NCI-H146 (cell line): ENCODE data around the gene CLEC20A.

Source experiments
- DNase-seq: peaks from one replicate; lab custom pipeline; 2025; lab: John Stamatoyannopoulos, UW

The CLEC20A gene

DNA sequence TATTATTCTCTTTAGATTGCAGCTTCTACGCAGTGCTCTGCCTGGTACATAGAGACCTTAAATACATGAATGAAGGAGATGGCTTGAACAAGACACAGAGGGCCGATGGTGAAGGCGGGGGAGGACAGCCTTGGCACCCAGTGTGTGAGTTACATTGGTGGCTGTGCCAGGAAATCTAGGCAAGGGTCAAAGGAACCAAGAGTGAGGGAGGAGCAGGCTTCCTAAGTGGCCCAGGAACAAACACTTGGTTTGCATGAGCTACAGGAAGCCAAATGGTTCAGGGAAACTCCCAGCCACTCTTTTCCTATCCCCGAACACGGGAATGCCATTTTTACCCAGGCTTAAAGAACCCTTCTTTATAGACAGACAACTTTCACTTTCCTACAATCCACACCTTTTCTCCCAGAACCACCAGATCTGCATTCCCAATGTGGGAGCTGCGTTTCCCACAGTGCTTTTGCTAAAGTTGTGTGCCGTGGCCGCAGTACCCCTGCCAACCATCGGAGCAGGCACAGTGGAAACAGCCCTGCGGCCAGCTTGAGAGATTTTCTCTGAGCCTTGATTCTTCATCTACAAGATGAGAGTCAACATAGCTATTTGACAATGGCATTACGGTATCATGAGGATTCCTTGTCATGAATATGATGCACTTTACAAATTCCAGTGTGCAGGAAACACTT, 3.5 kb upstream of the CLEC20A start:
- no peak for DNase-seq

DNA sequence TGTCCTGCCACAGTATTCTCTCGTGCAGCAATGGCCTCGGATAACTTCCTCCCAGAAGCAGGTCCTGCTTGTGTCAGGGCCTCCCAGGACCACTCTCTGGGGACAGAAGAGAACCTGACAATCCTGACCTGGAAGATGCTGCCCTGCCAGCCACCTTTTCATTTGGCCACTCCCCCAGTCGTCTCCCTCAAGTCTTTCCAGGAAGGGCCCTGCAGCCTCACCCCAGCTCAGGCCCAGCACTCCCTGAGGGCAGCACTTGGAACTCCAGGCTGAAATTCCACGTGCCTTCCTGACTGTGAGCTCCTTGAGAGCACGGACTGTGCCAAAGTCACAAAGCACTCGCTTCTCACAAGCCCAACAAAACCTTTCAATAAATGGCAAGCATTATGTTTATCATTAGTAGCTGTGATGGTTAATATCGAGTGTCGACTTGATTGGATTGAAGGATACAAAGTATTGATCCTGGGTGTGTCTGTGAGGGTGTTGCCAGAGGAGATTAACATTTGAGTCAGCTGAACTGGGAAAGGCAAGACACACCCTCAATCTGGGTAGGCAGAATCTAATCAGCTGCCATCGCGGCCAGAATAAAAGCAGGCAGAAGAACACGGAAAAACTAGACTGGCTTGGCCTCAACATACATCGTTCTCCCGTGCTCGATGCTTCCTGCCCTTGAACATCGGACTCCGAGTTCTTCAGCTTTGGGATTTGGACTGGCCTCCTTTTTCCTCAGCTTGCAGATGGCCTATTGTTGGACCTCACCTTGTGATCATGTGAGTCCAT, 2.3 kb upstream of the CLEC20A start:
- no peak for DNase-seq

DNA sequence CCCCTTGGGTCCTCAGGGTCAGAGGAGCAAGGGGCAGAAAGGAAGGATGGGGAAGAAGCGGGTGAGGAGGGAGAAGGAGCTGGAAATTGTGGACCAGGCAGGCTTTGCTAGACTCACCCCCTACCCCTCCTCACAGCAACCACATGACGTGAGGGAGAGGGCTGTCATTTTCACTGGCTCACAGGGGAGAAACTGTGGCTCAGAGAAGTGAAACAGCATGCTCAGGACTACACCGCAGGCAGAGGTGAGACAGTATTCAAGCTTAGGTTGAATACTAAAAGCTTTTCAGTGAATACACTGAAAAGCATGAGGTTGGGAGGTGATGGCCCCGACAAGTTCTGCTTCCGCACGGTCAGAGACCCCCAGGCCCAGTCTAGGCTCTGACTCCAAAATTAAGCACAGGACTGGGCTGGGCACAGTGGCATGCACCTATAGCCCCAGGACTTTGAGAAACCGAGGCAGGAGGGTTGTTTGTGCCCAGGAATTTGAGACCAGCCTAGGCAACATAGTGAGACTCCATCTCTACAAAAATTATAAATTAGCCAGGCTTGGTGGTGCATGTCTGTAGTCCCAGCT, 1.2 kb upstream of the CLEC20A start:
- no peak for DNase-seq

DNA sequence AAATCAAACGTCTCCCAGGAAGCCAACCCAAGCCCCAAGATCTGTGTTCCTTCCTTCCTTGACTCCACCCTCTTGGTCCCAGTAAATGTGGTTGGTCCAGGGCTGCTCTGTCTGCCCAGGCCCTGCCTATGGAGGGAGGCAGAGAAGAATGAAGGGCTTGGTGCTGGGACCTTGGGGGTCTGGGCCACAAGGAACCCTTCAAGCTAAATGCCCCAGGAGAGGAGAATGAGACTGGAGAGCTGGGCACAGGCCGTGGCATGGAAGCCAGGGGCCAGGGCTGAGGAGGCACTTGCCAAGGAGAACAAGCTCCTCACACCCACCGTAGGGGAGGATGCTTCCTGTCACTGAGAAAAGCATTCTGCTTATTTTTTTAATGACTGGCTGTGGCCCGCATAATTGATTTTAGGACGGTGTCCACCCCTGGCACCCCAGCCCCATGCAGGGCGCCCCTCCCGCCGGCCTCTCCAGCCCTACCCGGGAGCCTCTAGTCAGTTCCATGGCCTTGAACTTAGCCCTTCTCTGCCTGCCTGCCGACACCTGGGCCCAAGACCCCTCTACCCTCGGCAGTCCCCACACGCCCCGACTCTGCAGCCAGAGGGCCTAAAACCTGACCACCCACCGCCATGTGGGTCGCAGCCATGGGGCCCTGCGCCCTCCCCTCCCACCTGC, 889 bp downstream of the CLEC20A start:
- no peak for DNase-seq

DNA sequence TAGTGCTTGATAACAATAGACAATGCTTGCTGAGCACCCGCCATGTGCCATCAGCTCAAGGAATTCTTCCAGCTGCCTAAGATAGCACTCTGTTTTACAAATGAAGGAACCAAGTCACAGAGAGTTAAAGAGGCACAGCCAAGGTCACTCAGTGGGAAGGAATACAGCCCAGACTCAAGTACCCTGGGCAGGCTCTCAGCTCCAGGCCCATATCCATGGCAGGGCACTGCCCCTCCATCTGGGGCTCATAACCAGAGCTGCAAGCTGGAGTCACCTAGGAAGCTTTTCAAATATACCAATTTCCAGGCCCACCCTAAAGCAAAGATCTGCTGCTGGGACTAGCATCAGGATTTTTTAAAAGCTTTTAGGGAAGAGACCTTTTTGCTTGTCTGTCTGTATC, 1.6 kb downstream of the CLEC20A start:
- no peak for DNase-seq

DNA sequence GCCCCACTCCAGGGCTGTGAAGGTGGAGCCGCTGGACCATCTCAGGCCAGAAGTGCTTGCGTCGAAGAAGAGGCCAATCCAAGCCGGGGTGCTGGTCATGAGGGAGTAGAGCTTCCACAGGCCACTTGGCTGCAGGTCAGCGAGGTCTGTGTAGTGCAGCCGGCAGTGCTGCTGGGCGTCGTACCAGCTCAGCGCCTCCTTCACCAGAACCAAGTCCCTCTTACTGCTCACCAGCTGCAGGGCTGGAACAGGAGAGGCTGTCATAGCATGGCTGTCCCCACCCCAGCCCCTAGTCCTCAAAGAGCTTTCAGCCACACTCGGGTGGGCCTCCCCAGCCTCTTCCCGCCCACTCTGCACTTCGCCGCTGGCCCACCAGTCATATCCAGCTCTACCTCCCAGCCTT, 2.2 kb downstream of the CLEC20A start:
- DNase-seq = no peak

DNA sequence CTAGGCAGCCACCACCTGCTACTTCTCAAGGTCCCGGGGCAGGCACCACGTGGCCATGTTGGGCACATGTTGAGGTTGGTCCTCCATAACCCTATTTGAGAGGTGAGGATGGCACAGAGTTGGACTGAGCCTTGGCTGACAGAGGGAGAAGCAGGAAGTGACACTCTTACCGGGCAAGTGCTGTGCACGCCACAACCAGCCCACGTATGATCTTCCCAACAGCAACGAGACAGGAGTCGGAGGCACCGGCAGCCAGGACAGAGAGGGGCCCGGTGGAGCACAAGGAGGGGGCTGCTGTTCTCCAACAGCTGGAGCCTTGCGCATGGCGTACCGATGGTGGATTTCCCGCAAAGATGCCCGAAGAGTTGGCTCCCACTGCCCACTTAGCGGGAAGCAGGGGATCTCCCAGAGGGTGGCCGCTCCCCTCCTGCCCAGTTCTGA, 3.4 kb downstream of the CLEC20A start:
- DNase-seq = no peak

DNA sequence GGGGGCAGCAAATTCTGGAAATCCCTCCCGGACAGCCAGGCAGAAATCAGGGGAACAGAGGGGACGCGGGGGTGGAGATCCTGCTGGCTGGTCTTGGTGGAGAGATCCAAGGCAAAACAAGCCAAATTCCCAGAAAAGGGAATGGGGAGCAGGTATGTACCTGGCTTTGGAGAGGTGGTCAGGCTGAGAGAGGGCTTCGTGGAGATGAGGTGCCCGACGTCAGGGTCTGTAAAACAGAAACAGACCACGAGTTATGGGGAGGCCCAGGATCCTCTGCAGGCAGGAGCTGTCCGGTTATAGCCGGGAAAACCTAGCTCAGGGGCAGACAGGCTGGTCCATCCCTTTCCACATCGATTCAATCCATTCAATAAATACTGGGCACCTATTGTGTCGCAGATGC, 4.4 kb downstream of the CLEC20A start:
- DNase-seq = no peak

DNA sequence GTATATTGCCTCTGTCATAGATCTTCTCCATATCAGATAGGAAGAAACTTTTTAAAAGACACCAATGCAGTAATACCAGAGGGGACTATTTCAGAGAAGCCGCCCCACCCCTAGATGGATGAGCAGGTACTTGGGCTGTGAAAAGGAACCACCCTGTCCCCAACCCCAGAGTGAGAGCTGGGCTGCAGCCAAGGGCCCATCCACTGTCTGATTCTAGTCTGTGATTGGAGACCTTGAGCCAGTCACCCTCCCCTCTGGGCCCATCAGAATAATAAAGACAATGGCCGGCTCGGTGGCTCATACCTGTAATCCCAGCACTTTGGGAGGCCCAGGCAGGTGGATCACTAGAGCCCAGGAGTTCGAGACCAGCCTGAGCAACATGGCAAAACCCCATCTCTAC, 5.0 kb downstream of the CLEC20A start:
- no peak for DNase-seq

DNA sequence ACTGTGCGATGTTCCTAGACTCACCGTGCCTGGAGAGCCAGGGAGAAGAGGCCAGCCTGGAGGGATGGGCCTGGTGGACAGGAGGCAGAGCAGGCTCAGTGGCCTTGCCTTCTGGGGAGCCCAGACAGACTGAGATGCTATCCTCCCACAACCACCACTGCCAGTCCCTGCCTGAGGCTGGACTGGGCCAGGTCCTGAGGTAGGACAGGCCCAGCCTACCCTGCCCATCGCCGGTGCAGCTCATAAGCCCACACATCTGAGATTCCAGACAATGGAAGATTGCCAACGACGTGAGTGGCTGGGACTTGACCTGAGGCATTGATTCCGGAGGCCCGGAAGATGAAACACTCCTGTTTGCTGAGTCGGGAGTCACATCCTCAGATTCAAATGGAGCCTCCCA, 5.8 kb downstream of the CLEC20A start:
- no peak for DNase-seq

DNA sequence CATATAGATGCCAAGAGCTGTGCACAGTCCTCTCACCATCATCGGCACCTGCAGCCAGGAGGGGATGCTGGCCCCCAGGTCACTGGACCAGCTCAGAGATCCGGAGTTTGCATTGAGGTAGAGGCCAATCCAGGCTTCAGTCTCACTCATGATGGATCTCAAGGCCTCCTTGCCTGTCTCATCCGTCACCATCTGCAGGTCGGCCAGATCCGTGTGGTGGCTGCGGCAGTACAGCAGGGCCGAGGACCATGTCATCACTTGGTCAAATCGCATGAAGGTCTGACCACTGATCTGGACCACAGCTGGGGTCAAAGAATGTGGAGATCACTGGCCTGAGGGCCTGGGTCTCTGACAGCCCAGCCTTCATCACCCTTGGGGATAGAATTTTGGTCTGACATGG, 6.6 kb downstream of the CLEC20A start:
- no peak for DNase-seq

DNA sequence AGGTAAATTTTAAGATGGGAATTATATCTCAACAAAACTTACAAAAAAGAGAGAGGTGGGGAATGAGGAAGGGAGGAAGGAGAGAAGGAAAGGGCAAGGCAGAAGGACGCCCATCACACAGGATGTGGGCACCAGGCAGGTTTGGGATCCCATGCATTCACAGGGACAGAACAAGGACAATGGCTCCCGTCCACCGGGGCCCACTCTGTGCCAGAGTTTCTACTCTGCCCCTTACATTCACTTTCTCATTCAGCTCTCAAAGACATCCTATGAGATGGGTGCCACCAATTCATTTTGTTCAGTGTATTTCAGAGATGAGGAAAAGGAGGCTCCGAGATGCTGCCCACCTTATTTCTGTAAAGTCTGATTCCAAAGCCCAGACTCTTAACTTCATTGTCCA, 7.4 kb downstream of the CLEC20A start:
- no peak for DNase-seq

DNA sequence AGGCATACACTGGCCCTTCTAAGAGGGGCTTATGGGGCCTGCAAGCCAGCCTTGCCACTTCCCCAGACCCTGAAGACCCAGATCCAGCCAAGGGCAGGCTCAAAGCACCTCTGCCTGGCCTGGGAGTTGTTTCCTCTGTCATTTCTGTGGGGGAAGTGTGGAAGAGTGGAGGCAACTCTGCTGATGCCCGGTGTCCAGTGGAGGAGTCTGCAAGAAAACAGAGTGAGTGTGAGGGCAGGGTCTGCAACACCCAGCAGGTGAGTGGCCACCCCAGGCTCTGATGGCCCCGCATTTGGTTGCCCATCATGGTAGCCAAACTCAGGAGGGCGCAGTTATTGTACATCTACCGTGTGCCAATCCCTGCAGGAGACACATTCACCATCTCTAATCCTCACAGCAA, 8.4 kb downstream of the CLEC20A start:
- DNase-seq = no peak

DNA sequence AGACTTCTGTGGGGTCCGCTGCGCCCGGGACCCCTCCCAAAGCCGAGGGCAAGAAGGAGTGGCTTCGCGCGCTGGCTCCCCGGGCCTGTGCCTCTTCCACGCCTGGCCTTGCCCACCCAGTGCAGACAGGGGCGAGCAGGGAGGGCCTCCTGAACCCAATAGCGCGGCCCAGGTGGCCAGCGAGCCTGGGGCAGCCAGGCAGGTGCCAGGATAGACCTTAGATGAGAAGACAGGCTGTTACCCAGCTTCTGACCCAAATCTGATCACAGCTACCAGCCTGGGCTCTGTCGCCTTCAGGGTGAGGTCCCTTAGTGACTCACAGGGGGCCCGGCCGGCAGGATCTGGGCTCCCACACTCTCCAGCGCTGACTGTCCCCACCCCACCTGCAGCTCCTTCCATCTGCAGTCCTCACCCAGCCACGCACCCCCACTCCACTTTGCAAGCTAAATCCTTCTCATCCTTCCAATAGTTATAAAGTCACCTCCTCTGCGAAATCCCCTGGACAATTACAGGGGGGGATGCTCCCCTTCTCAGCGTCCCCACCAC, 9.6 kb downstream of the CLEC20A start:
- no peak for DNase-seq

DNA sequence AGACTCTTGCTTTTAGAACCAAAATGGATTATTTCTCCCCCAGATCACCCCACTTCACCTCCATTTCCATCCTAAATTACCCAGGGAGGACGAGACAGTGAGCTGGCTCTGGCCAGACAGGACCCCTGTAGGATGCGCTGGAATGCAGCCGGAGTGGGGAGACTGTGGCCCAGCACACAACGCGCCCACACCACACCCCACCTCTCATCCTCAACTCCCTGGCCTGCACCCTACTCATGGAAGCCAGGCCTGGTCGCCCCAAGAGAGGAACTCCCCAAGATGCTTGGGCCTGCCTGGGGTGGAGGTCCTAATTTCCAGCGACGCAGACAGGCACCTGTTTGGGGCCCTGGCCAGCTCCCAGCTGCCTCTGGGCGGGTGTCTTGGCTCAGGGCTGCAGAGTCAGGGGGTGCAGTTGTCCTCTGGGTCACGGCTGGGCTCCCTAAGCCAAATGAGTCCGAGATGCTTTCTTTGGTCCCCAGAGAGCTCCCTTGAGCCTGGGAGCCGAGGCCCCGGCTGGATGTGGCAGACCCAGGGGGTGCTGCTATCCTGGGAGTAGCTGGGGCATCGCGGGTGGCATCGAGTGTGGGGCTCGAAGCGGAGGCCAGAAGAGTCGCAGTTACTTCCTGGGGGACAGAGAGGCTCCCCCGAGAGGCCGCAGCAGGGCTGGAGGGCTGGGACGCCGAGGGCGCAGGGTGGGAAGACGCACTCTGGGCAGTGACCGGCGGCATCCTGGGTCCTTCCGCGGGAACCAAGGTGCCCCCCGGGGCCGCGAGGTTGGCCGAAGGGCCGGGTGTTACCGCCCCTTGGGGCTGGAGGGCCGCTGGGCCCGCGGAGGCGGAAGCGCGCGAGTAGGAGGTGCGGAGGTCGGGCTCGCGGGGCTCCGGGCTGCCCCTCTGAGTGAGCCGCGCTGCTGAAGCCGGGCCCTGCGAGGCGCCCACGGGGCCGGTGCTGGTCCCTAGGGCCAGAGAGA, 10.4 kb downstream of the CLEC20A start:
- no peak for DNase-seq

DNA sequence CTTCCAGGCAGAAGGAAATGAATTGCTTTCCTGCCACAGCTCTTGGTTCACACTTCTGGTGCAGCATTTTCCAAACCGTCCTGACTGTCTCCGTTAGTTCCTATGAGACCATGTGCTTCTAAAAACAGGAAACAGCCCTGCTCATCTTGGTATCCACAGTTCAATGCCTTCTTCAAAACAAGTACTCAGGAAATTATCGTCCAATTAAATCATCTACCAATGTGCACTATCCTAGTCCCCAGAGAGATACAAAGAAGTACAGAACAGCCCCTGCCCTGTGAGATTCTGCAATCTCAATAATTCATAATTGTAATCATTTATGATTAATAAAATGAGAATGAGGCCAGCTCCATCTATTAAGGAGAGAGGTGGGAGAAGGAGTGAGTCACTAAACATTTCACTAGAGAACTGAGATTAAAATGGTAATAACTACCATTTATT, 11.2 kb downstream of the CLEC20A start:
- DNase-seq = no peak

DNA sequence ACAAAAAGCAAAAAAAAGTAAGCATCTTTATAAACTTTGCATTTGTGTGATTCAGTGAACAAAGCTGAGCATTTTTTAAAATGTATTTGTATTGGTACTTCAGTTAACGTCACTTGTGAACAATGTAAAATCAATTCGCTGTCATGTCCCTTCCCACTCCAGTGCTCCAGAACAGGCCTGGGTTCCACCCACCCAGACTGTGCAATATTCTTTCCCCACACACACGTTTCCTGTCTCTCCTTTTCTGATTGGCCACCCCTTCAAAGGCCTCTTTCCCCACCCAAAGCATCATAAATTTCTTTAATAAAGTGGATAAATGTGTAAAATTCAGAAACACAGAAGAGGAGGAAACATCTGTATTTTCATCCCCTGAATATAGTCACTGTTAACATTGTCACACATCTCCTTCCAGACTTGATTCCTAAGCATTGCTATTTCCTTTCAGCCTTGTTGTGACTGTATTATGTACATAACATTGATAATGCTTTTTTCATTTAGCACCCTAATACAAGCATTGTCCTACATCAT, 12.0 kb downstream of the CLEC20A start:
- no peak for DNase-seq

DNA sequence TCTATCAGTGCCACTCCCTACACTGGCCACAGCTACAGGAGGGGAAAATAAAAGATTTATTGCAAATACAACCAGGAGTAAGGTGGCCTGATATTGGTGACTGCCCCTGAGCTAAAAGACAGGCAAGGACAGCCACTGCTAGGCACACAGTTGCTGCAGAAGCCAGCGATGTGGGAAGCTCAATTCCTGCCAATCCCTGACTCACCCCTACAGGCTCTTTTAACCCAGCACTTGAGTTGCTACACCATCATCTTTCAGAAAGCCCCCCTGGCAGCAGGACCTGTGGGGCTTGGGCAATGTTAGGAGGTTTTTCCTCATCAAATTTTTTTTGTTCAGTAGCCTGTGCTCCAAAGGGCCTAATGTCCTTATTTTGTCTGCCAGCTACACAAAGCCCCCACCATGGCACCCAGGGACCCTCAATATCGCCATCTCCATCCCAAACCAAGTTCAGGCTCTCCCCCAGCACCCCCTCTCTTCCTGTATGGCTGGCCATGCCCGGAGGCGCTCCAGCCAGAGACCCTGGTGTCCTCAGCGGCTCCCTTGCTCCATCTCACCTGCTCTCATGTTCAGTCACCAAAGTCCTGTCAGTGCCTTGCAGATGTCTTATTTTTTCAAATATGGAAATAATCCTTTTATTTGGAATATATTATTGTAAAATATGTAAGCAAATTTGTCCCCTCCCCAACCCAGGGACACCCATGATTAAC, 13.4 kb downstream of the CLEC20A start:
- no peak for DNase-seq

DNA sequence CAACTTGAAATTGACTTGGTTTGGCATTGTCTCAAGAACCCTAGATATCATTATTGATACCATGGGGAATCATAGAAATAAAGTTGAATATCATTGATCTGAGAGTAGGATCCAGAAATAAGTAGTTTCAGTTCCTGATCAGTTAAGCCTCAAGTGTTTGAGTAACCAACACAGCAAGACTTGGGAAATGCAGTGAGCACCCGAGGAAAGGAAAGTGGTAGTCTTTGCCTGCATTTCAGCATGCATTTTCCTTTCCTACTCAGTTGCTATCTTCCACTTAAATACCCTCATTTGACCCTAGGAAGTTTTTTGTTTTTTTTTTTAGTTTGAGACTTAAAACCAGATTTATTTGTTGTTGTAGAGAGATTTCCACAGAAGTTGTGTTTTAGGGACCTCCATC, 18.9 kb downstream of the CLEC20A start:
- no peak for DNase-seq

DNA sequence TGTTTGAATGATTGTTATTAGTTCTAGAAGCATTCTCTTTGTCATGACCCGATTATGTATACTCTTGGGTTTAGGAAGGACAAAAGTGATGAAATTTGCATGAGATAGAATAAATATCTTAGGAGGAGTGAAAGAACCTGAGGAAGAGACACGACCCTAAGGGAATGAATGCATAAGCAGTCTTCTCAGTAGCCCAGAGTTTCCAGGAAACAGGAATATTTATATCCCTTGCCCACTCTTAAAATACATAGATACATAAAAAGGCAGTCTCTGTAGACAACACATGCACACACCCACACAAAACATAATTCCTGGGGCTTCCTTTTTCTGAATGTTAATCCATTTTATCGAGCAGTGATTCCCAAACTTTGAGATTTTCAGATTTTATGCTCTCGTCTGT, 19.4 kb downstream of the CLEC20A start:
- no peak for DNase-seq
